Testis (tissue), 2 donors: ENCODE results near the gene HEPHL1.

Source experiments
- POLR2A ChIP-seq: fragments of 450-650 bp; IDR thresholded peaks from one replicate; pipeline ENCODE4 v1.6.1; 2017; ENCODE audit warnings: antibody characterized with exemption, mild to moderate bottlenecking, moderate library complexity
- TF ChIP-seq, protein P1 (sequence below), 3 experiments: fragments of 450-650 bp in 2 of 3; fragments of 200-600 bp in 1 of 3; sonication (generic) in 1 of 3; IDR thresholded peaks; one replicate each; pipeline ENCODE4 v1.5.1; 2016 to 2019; ENCODE audit warnings: antibody characterized with exemption in 3 of 3, mild to moderate bottlenecking in 2 of 3, moderate library complexity in 1 of 3

- TF ChIP-seq, protein P1, sequence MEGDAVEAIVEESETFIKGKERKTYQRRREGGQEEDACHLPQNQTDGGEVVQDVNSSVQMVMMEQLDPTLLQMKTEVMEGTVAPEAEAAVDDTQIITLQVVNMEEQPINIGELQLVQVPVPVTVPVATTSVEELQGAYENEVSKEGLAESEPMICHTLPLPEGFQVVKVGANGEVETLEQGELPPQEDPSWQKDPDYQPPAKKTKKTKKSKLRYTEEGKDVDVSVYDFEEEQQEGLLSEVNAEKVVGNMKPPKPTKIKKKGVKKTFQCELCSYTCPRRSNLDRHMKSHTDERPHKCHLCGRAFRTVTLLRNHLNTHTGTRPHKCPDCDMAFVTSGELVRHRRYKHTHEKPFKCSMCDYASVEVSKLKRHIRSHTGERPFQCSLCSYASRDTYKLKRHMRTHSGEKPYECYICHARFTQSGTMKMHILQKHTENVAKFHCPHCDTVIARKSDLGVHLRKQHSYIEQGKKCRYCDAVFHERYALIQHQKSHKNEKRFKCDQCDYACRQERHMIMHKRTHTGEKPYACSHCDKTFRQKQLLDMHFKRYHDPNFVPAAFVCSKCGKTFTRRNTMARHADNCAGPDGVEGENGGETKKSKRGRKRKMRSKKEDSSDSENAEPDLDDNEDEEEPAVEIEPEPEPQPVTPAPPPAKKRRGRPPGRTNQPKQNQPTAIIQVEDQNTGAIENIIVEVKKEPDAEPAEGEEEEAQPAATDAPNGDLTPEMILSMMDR (IDR thresholded peaks at IDR 0.05), result no peak
- TF ChIP-seq POLR2A, result no peak
These were observed 132.2 kb downstream of the HEPHL1 start for GRCh38 chr11:94153320-94153719.
